Measurements from ENCODE around the gene FMN1. TPM values are rescaled to one million over a fixed set of nuclear protein-coding genes. Genes with fewer than 3 reads are reported as not detected.

Gene FMN1
- total RNA-seq, 1 experiment from 2014 or later, result 25.8 TPM

GRCh38 chr15:32870240-32871033, 324.1 kb downstream of the FMN1 start:
- no peak overlapping the region for H3K4me2 ChIP-seq

DNA sequence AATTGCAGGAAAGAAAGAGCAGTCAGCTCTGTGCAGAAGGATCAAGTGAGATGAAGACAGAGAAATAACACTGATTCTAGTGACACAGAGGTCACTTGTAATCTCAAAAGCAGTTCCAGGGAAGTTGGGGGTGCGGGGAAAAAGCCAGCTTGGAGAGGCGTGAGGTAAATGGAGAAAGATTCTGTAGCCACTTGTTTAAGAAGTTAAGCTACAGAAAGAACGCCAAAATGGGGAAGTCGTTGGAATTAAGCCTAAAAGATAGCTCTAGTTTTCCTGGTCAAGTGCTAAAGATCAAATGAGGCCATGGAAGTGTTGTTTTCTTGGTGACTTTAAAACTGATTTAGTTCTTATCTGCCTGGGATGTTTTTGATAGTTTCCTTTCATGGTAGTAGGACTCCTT, 324.7 kb downstream of the FMN1 start:
- Histone ChIP-seq H3K79me2 (ENCODE audit: low read depth) (no peaks in the 10 kb centered on the region), H3K27ac (no peak overlapping the region), H3K36me3 (ENCODE audit: low read depth) (peaks cover 10% of the 10 kb centered on the region; the same call in 1 of the 2 replicates), H2AFZ (no peak overlapping the region), H3F3A (ENCODE audit: insufficient read depth, low read depth) (no peaks in the 10 kb centered on the region), H3K9me2 (ENCODE audit: insufficient read depth) (no peaks in the 10 kb centered on the region), H3K4me3 (no peak overlapping the region), H3K4me1 (replicated peaks; ENCODE audit: insufficient read depth) (peaks cover 11% of the 10 kb centered on the region), H3K4me2 (no peak overlapping the region), H3K27me3 (ENCODE audit: insufficient read depth, low read depth) (no peaks in the 10 kb centered on the region), H3K9me3 (ENCODE audit: insufficient read depth, low read depth) (no peaks in the 10 kb centered on the region), H4K20me1 (ENCODE audit: insufficient read depth) (no peaks in the 10 kb centered on the region)
- CTCF ChIA-PET, result no interaction called here
- POLR2A ChIA-PET (ENCODE audit: unreplicated experiment), result interaction anchor here (0.6 kb wide), 2 partner anchors 58 to 493 kb away, joined by 3 to 5 read pairs; no protein-coding TSS in a partner anchor
- intact Hi-C loops (cut with micrococcal nuclease; ENCODE audit: unreplicated experiment), result no loop called here
- BruUV-seq (replicated peaks), result no TSS peak
- DNase-seq, result no peak
- TF ChIP-seq EZH2 (IDR thresholded peaks at IDR 0.05; ENCODE audit: low read depth), result no peak
- TF ChIP-seq, protein P1, sequence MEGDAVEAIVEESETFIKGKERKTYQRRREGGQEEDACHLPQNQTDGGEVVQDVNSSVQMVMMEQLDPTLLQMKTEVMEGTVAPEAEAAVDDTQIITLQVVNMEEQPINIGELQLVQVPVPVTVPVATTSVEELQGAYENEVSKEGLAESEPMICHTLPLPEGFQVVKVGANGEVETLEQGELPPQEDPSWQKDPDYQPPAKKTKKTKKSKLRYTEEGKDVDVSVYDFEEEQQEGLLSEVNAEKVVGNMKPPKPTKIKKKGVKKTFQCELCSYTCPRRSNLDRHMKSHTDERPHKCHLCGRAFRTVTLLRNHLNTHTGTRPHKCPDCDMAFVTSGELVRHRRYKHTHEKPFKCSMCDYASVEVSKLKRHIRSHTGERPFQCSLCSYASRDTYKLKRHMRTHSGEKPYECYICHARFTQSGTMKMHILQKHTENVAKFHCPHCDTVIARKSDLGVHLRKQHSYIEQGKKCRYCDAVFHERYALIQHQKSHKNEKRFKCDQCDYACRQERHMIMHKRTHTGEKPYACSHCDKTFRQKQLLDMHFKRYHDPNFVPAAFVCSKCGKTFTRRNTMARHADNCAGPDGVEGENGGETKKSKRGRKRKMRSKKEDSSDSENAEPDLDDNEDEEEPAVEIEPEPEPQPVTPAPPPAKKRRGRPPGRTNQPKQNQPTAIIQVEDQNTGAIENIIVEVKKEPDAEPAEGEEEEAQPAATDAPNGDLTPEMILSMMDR (conservative IDR thresholded peaks at IDR 0.05), result no peak

More at GRCh38 chr15:32870240-32871033, 324.1 kb downstream of the FMN1 start:
- no peaks in the 10 kb centered on the region for H3K27me3 ChIP-seq (ENCODE audit: insufficient read depth, low read depth)
- no peaks in the 10 kb centered on the region for H4K20me1 ChIP-seq (ENCODE audit: insufficient read depth)
- H3K36me3 ChIP-seq (ENCODE audit: low read depth), result peaks cover 10% of the 10 kb centered on the region; the same call in 1 of the 2 replicates
- H2AFZ ChIP-seq, result no peak overlapping the region
- TF ChIP-seq EZH2 (IDR thresholded peaks at IDR 0.05; ENCODE audit: low read depth), result no peak
- TF ChIP-seq, protein P1 (conservative IDR thresholded peaks at IDR 0.05), result no peak
- CTCF ChIA-PET, result no interaction called here
- no peaks in the 10 kb centered on the region for H3K9me2 ChIP-seq (ENCODE audit: insufficient read depth)
- no peaks in the 10 kb centered on the region for H3F3A ChIP-seq (ENCODE audit: insufficient read depth, low read depth)
- no peaks in the 10 kb centered on the region for H3K9me3 ChIP-seq (ENCODE audit: insufficient read depth, low read depth)
- intact Hi-C loops (cut with micrococcal nuclease; ENCODE audit: unreplicated experiment), result no loop called here
- H3K4me1 ChIP-seq (replicated peaks; ENCODE audit: insufficient read depth), result peaks cover 11% of the 10 kb centered on the region
- DNase-seq, result no peak
- no peak overlapping the region for H3K4me3 ChIP-seq
- POLR2A ChIA-PET (ENCODE audit: unreplicated experiment), result interaction anchor here (0.6 kb wide), 1 partner anchor 493 kb away, joined by 3 read pairs; no protein-coding TSS in a partner anchor
- no TSS peak for BruUV-seq (replicated peaks)
- no peak overlapping the region for H3K27ac ChIP-seq
- no peaks in the 10 kb centered on the region for H3K79me2 ChIP-seq (ENCODE audit: low read depth)

GRCh38 chr15:32867313-32867626, 327.2 kb downstream of the FMN1 start:
- Histone ChIP-seq H3K4me1 (replicated peaks; ENCODE audit: insufficient read depth) (peaks cover 11% of the 10 kb centered on the region), H3K27me3 (ENCODE audit: insufficient read depth, low read depth) (no peaks in the 10 kb centered on the region), H3F3A (ENCODE audit: insufficient read depth, low read depth) (no peaks in the 10 kb centered on the region), H2AFZ (0 out of 2 replicates have a peak overlapping the region, but pooled peaks have one; percentile 43), H3K36me3 (ENCODE audit: low read depth) (peaks cover 10% of the 10 kb centered on the region; the same call in 1 of the 2 replicates), H3K27ac (peak overlapping the region; percentile 31; the same call in 1 of the 2 replicates), H3K79me2 (ENCODE audit: low read depth) (no peaks in the 10 kb centered on the region), H3K9me2 (ENCODE audit: insufficient read depth) (no peaks in the 10 kb centered on the region), H3K4me2 (0 out of 2 replicates have a peak overlapping the region, but pooled peaks have one; percentile 6), H3K9me3 (ENCODE audit: insufficient read depth, low read depth) (no peaks in the 10 kb centered on the region), H4K20me1 (ENCODE audit: insufficient read depth) (no peaks in the 10 kb centered on the region), H3K4me3 (no peak overlapping the region)
- peak; percentile 37 to 47 for DNase-seq
- no TSS peak for BruUV-seq (replicated peaks)
- TF ChIP-seq EZH2 (IDR thresholded peaks at IDR 0.05; ENCODE audit: low read depth), result no peak
- TF ChIP-seq, protein P1 (conservative IDR thresholded peaks at IDR 0.05), result no peak
- intact Hi-C loops (cut with micrococcal nuclease; ENCODE audit: unreplicated experiment), result loop anchor here (1.0 kb wide), 1 partner anchor 11 kb away; no protein-coding TSS in a partner anchor
- CTCF ChIA-PET, result interaction anchor here (0.7 kb wide), 1 partner anchor 10 kb away, joined by 3 read pairs; no protein-coding TSS in a partner anchor
- POLR2A ChIA-PET (ENCODE audit: unreplicated experiment), result interaction anchor here (0.6 kb wide), 1 partner anchor 23 kb away, joined by 5 read pairs; no protein-coding TSS in a partner anchor
